Measurements from ENCODE around the gene TMEM270.

GRCh38 chr7:73829505-73829904 is 31.5 kb upstream of the TMEM270 start:
- TF ChIP-seq POLR2A (IDR thresholded peaks at IDR 0.05; ENCODE audit: borderline replicate concordance, extremely low read depth, insufficient read depth, insufficient read length) (no peak), CTCF (IDR thresholded peaks at IDR 0.05 in 2 of 3, conservative IDR thresholded peaks at IDR 0.05 in 1 of 3; ENCODE audit: borderline replicate concordance in 1 of 3, insufficient read depth in 1 of 3, low read depth in 2 of 3, low read length in 2 of 3) (no peak), EGR1 (IDR thresholded peaks at IDR 0.05; ENCODE audit: low read depth) (no peak), YY1 (IDR thresholded peaks at IDR 0.05; ENCODE audit: extremely low read depth, insufficient replicate concordance, low read depth, low read length) (no peak), MAX (IDR thresholded peaks at IDR 0.05) (no peak), SIN3A (IDR thresholded peaks at IDR 0.05; ENCODE audit: low read depth) (no peak), EZH2 (IDR thresholded peaks at IDR 0.05) (no peak), POLR2AphosphoS5 (IDR thresholded peaks at IDR 0.05; ENCODE audit: low read depth, low read length) (0 out of 2 replicates have a peak, but pooled peaks have one; percentile 35)

All from HCT116 (cell line).